B cell (primary cell): ENCODE measurements around the gene ATP6V1C2. TPM values are rescaled to one million over a fixed set of nuclear protein-coding genes. Genes with fewer than 3 reads are reported as not detected.

ENCODE experiments used
- ATAC-seq: fragments of 200-7000 bp; cut with Tn5 transposase; one replicate; pipeline ENCODE4 v1.10.0; 2021; ENCODE audit warnings: low read depth, mild to moderate bottlenecking, moderate number of reproducible peaks, moderate library complexity
- CTCF ChIA-PET: fragments of 350-600 bp; sonication (Branson Sonifier 250); formaldehyde crosslinking; loops from one replicate; lab custom pipeline; 2021; ENCODE audit warnings: antibody characterized with exemption, inconsistent platforms; lab: Charles Lee
- POLR2A ChIA-PET: fragments of 350-600 bp; sonication (Branson Sonifier 250); formaldehyde crosslinking; loops from one replicate; lab custom pipeline; 2021; ENCODE audit warnings: antibody characterized with exemption; lab: Charles Lee
- DNase-seq: peaks from one replicate; pipeline ENCODE4 v3.0.0; 2013
- H2AFZ ChIP-seq: 2 replicates; pipeline ENCODE4 v1.6.1; 2012; ENCODE audit warnings: mild to moderate bottlenecking, low read depth, low read length; ENCODE audit not compliant: insufficient read depth, poor library complexity, severe bottlenecking
- H3K27ac ChIP-seq, 2 donors: 1 replicate in 1 of 2; 2 replicates in 1 of 2; pipeline ENCODE4 v1.5.1; 2012 to 2013; ENCODE audit warnings: low read length in 2 of 2, mild to moderate bottlenecking in 2 of 2, moderate library complexity in 1 of 2
- H3K27me3 ChIP-seq, 4 experiments: fragments of 200-600 bp in 1 of 4; sonication (generic) in 1 of 4; replicated peaks in 1 of 4; 1 replicate in 2 of 4; 2 replicates in 2 of 4; pipeline versions ENCODE4 v1.6.1 to v1.7.0; 2013 to 2016; ENCODE audit warnings: low read length in 3 of 4, mild to moderate bottlenecking in 2 of 4, mixed read lengths in 1 of 4, moderate library complexity in 1 of 4; ENCODE audit not compliant: insufficient read depth in 4 of 4, control insufficient read depth in 3 of 4; ENCODE audit errors: control extremely low read depth in 1 of 4
- H3K36me3 ChIP-seq, 2 experiments: replicated peaks in 1 of 2; 1 replicate in 1 of 2; 2 replicates in 1 of 2; pipeline versions ENCODE4 v1.6.1 to v1.7.1; 2013; ENCODE audit warnings: low read length in 1 of 2; ENCODE audit not compliant: insufficient read depth in 2 of 2, control insufficient read depth in 1 of 2; ENCODE audit errors: control extremely low read depth in 1 of 2, extremely low read depth in 1 of 2
- H3K4me1 ChIP-seq, 2 donors: fragments of 200-600 bp in 1 of 2; sonication (generic) in 1 of 2; 1 replicate in 1 of 2; 2 replicates in 1 of 2; pipeline versions ENCODE4 v1.5.1 to v1.6.1; 2013 to 2017; ENCODE audit warnings: low read length in 2 of 2; ENCODE audit not compliant: control insufficient read depth in 2 of 2, insufficient read depth in 2 of 2
- H3K4me2 ChIP-seq: replicated peaks from 2 replicates; pipeline ENCODE3; 2012; ENCODE audit warnings: mild to moderate bottlenecking, low read depth, low read length; ENCODE audit not compliant: poor library complexity, severe bottlenecking
- H3K4me3 ChIP-seq, 5 experiments: fragments of 200-600 bp in 1 of 5; sonication (generic) in 1 of 5; 1 replicate in 3 of 5; 2 replicates in 2 of 5; pipeline versions ENCODE4 v1.5.1 to v1.7.0; 2011 to 2016; ENCODE audit warnings: low read length in 4 of 5, mild to moderate bottlenecking in 4 of 5, low read depth in 2 of 5, control low read depth in 1 of 5, moderate library complexity in 1 of 5; ENCODE audit not compliant: insufficient read depth in 1 of 5; ENCODE audit errors: control extremely low read depth in 1 of 5, extremely low read depth in 1 of 5
- H3K79me2 ChIP-seq: fragments of 200-600 bp; sonication (generic); one replicate; pipeline ENCODE4 v1.6.0; 2016; ENCODE audit warnings: low read length; ENCODE audit not compliant: control insufficient read depth, insufficient read depth
- H3K9ac ChIP-seq: fragments of 200-600 bp; sonication (generic); 2 replicates; pipeline ENCODE4 v1.6.1; 2017; ENCODE audit warnings: mild to moderate bottlenecking, low read length, moderate library complexity
- H3K9me3 ChIP-seq, 3 donors: one replicate each; pipeline versions ENCODE4 v1.6.1 to v1.7.1; 2013; ENCODE audit warnings: low read length in 2 of 3; ENCODE audit not compliant: control insufficient read depth in 2 of 3, insufficient read depth in 1 of 3; ENCODE audit errors: control extremely low read depth in 1 of 3
- H4K20me1 ChIP-seq: 2 replicates; pipeline ENCODE4 v1.6.0; 2012; ENCODE audit warnings: mild to moderate bottlenecking, low read length; ENCODE audit not compliant: insufficient read depth, control insufficient read depth, poor library complexity, severe bottlenecking
- H3K27ac Mint-ChIP-seq: one replicate; pipeline ENCODE4 v1.8.0; 2021; ENCODE audit warnings: mixed read lengths
- H3K27me3 Mint-ChIP-seq: one replicate; pipeline ENCODE4 v1.8.0; 2021; ENCODE audit warnings: mixed read lengths
- H3K4me1 Mint-ChIP-seq: one replicate; pipeline ENCODE4 v1.8.0; 2021; ENCODE audit warnings: mixed read lengths
- H3K4me3 Mint-ChIP-seq: one replicate; pipeline ENCODE4 v1.8.0; 2021; ENCODE audit warnings: mixed read lengths
- H3K9me3 Mint-ChIP-seq: one replicate; pipeline ENCODE4 v1.8.0; 2022; ENCODE audit warnings: mixed read lengths; ENCODE audit not compliant: insufficient read depth
- CTCF ChIP-seq: fragments of 200-600 bp; IDR thresholded peaks from one replicate; pipeline ENCODE4 v1.8.0; 2022; ENCODE audit warnings: antibody characterized with exemption, mild to moderate bottlenecking
- EZH2 ChIP-seq: IDR thresholded peaks from 2 replicates; pipeline ENCODE4 v1.6.1; 2012; ENCODE audit warnings: borderline replicate concordance, low read depth, mild to moderate bottlenecking, moderate library complexity, low read length; ENCODE audit not compliant: insufficient read depth, poor library complexity, severe bottlenecking
- WGBS: methylation state at CpG from one replicate; pipeline ENCODE4 v1.1.5; 2013; ENCODE audit warnings: missing lambda C conversion rate; ENCODE audit not compliant: insufficient coverage; 5-methylcytosine and 5-hydroxymethylcytosine counted together
- intact Hi-C: fragments of 100-400 bp; cut with micrococcal nuclease; formaldehyde crosslinking; loops from one replicate; pipeline ENCODE4 v1.10.0; 2022
- polyA plus RNA-seq: library from polyadenylated mRNA; depleted of rRNA; stranded (reverse); fragments of >200 nt; gene quantifications from 2 replicates; pipeline ENCODE4 v1.2.3, GENCODE V29; 2012
- total RNA-seq, 2 donors: library from RNA; stranded (reverse); fragments of 120-200 nt in 1 of 2; gene quantifications; 1 replicate in 1 of 2; 2 replicates in 1 of 2; pipeline versions ENCODE4 v1.2.3 to v1.2.4, GENCODE V29; 2013 to 2022

Gene ATP6V1C2
- total and polyA plus RNA-seq, 2 donors (not counting 1 experiment from before 2014, with no cell fraction given) = 0.54 to 4.4 TPM

- no peaks in the 10 kb centered on the region for H3K27me3 ChIP-seq
- no peak overlapping the region for H3K9ac ChIP-seq
- H3K27ac Mint-ChIP-seq = no peak overlapping the region
- ATAC-seq (no peak), DNase-seq (no peak)
- H3K36me3 ChIP-seq = no peaks in the 10 kb centered on the region
- no peak overlapping the region for H3K4me2 ChIP-seq
- TF ChIP-seq CTCF (no peak), EZH2 (no peak)
- POLR2A ChIA-PET = no interaction called here
- H3K4me3 Mint-ChIP-seq = no peak overlapping the region
- CTCF ChIA-PET = no interaction called here
- no peaks in the 10 kb centered on the region for H3K27me3 Mint-ChIP-seq
- H4K20me1 ChIP-seq = no peaks in the 10 kb centered on the region
- no peaks in the 10 kb centered on the region for H3K4me1 ChIP-seq
- 84% methylated on average over 10 of the region's 12 CpGs for WGBS
- H3K9me3 ChIP-seq = no peaks in the 10 kb centered on the region
- no peak overlapping the region for H2AFZ ChIP-seq
- no peak overlapping the region for H3K4me3 ChIP-seq
- intact Hi-C loops = no loop called here
- H3K27ac ChIP-seq = no peak overlapping the region
- H3K4me1 Mint-ChIP-seq = no peaks in the 10 kb centered on the region
- H3K79me2 ChIP-seq = no peaks in the 10 kb centered on the region
- no peaks in the 10 kb centered on the region for H3K9me3 Mint-ChIP-seq
Measured at GRCh38 chr2:10772201-10772867, 50.9 kb downstream of the ATP6V1C2 start.

DNA sequence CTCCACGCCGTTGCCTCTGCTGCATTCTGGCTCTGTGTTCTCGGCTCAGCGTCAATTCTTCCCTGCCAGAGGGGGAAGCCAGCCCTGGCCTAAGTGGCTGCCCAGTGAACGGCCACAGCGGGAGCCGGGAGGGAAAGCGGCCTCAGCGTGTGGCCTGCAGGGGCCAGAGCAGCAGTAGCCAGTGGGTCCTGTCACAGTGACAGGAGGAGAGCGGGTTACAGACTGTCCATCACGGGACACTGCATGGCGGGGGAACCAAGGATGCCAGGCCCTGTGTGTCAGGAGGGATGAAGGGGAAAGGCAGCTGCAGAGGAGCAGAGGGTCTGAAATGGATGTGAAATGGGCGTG is 51.4 kb downstream of the ATP6V1C2 start:
- Mint-ChIP-seq H3K4me1 (no peaks in the 10 kb centered on the region), H3K27ac (no peak overlapping the region), H3K27me3 (no peaks in the 10 kb centered on the region), H3K9me3 (no peaks in the 10 kb centered on the region), H3K4me3 (no peak overlapping the region)
- ATAC-seq = no peak
- peaks cover 0 to 3% of the 10 kb centered on the region in 2 experiments for H3K36me3 ChIP-seq
- H3K9me3 ChIP-seq = no peaks in the 10 kb centered on the region
- H3K79me2 ChIP-seq = no peaks in the 10 kb centered on the region
- H3K27ac ChIP-seq = no peak overlapping the region
- intact Hi-C loops = no loop called here
- ChIA-PET CTCF (no interaction called here), POLR2A (no interaction called here)
- H4K20me1 ChIP-seq = no peaks in the 10 kb centered on the region
- no peak for TF ChIP-seq CTCF
- TF ChIP-seq EZH2 = no peak
- no peak overlapping the region for H2AFZ ChIP-seq
- no peaks in the 10 kb centered on the region for H3K27me3 ChIP-seq
- no peaks in the 10 kb centered on the region for H3K4me1 ChIP-seq
- H3K4me3 ChIP-seq = no peak overlapping the region
- no peak for DNase-seq
- WGBS = 94% methylated on average over 13 of the region's 13 CpGs
- H3K4me2 ChIP-seq = no peak overlapping the region
- H3K9ac ChIP-seq = no peak overlapping the region
